ENCODE results near the gene DOCK10.

DOCK10 gene

DNA sequence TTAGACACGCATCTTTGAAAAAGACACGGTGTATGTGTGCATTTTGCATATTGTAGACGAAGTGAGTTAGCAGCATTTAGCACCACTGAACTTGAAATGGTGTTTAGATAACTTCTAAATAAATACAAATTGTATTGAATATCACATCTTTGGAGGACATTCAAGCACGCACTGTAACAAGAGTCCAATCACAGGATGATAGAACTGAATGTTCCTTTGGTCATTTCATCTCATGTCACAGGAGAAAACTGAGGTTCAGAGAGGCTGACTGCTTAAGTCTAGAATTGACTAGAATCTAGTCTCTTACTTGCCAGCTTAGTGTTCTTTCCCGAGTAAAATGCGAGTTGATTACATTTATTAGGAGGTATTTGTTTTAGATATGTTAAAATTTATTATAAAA, 206.9 kb downstream of the DOCK10 start:
- Histone ChIP-seq H3K9me3 (ENCODE audit: control insufficient read depth, insufficient read depth, low read depth, low read length) (no peaks in the 10 kb centered on the region), H3K36me3 (ENCODE audit: control insufficient read depth in 2 of 2, insufficient read depth in 1 of 2, low read length in 2 of 2) (no peaks in the 10 kb centered on the region), H3K4me3 (ENCODE audit: low read depth, low read length) (no peak overlapping the region), H3K4me1 (ENCODE audit: control insufficient read depth, insufficient read depth, low read length) (no peaks in the 10 kb centered on the region), H3K27ac (ENCODE audit: extremely low read depth, low read depth, low read length) (no peak overlapping the region)
- TF ChIP-seq ZBTB7A (tag by site-specific recombination; IDR thresholded peaks at IDR 0.05; ENCODE audit: low read depth) = no peak
- TF ChIP-seq, protein P1, sequence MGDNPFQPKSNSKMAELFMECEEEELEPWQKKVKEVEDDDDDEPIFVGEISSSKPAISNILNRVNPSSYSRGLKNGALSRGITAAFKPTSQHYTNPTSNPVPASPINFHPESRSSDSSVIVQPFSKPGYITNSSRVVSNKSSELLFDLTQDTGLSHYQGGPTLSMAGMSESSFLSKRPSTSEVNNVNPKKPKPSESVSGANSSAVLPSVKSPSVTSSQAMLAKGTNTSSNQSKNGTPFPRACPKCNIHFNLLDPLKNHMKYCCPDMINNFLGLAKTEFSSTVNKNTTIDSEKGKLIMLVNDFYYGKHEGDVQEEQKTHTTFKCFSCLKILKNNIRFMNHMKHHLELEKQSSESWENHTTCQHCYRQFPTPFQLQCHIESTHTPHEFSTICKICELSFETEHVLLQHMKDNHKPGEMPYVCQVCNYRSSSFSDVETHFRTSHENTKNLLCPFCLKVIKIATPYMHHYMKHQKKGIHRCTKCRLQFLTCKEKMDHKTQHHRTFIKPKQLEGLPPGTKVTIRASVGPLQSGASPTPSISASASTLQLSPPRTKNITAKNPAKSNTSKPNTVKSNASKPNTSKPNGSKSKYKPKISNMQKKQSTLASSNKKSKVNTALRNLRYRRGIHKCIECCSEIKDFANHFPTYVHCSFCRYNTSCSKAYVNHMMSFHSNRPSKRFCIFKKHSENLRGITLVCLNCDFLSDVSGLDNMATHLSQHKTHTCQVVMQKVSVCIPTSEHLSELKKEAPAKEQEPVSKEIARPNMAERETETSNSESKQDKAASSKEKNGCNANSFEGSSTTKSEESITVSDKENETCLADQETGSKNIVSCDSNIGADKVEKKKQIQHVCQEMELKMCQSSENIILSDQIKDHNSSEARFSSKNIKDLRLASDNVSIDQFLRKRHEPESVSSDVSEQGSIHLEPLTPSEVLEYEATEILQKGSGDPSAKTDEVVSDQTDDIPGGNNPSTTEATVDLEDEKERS (tag by site-specific recombination; IDR thresholded peaks at IDR 0.05) = no peak
- no peak for TF ChIP-seq MZF1 (tag by site-specific recombination; IDR thresholded peaks at IDR 0.05; ENCODE audit: borderline replicate concordance)
- TF ChIP-seq ZNF2 (tag by site-specific recombination; IDR thresholded peaks at IDR 0.05) = no peak
- ChIA-PET POLR2A (no interaction called here), CTCF (no interaction called here)

DNA sequence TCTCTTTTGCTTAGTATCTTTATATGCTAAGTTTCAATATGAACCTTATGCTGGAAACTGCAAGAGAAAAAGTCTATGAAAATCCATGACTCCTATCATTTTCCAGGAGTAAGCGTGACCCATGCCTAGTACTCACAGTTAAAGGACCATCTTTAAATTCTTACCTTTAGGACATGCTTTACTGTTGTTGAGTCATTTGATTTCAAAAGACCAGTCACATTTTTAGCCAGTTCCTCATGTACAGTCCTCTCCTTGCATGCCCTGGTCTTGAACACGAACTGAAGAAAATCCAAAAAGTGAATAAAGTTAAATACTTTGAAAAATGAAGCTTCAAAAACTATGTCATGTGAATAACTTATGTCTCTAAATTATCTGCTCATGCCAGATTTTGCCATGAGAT, 208.3 kb downstream of the DOCK10 start:
- H3K9me3 ChIP-seq (ENCODE audit: control insufficient read depth, insufficient read depth, low read depth, low read length) = no peaks in the 10 kb centered on the region
- TF ChIP-seq, protein P2, sequence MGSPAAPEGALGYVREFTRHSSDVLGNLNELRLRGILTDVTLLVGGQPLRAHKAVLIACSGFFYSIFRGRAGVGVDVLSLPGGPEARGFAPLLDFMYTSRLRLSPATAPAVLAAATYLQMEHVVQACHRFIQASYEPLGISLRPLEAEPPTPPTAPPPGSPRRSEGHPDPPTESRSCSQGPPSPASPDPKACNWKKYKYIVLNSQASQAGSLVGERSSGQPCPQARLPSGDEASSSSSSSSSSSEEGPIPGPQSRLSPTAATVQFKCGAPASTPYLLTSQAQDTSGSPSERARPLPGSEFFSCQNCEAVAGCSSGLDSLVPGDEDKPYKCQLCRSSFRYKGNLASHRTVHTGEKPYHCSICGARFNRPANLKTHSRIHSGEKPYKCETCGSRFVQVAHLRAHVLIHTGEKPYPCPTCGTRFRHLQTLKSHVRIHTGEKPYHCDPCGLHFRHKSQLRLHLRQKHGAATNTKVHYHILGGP (tag by site-specific recombination; IDR thresholded peaks at IDR 0.05) = no peak
- no peak for TF ChIP-seq ZNF24 (tag by site-specific recombination; IDR thresholded peaks at IDR 0.05)
- TF ChIP-seq, protein P3, sequence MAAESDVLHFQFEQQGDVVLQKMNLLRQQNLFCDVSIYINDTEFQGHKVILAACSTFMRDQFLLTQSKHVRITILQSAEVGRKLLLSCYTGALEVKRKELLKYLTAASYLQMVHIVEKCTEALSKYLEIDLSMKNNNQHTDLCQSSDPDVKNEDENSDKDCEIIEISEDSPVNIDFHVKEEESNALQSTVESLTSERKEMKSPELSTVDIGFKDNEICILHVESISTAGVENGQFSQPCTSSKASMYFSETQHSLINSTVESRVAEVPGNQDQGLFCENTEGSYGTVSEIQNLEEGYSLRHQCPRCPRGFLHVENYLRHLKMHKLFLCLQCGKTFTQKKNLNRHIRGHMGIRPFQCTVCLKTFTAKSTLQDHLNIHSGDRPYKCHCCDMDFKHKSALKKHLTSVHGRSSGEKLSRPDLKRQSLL (tag by site-specific recombination; IDR thresholded peaks at IDR 0.05) = no peak
- TF ChIP-seq, protein P4, sequence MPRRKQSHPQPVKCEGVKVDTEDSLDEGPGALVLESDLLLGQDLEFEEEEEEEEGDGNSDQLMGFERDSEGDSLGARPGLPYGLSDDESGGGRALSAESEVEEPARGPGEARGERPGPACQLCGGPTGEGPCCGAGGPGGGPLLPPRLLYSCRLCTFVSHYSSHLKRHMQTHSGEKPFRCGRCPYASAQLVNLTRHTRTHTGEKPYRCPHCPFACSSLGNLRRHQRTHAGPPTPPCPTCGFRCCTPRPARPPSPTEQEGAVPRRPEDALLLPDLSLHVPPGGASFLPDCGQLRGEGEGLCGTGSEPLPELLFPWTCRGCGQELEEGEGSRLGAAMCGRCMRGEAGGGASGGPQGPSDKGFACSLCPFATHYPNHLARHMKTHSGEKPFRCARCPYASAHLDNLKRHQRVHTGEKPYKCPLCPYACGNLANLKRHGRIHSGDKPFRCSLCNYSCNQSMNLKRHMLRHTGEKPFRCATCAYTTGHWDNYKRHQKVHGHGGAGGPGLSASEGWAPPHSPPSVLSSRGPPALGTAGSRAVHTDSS (tag by site-specific recombination; IDR thresholded peaks at IDR 0.05) = no peak
- H3K4me1 ChIP-seq (ENCODE audit: control insufficient read depth, insufficient read depth, low read length) = no peaks in the 10 kb centered on the region
- no peaks in the 10 kb centered on the region for H3K36me3 ChIP-seq (ENCODE audit: control insufficient read depth in 2 of 2, insufficient read depth in 1 of 2, low read length in 2 of 2)
- POLR2A ChIA-PET = no interaction called here
- H3K27ac ChIP-seq (ENCODE audit: extremely low read depth, low read depth, low read length) = no peak overlapping the region
- CTCF ChIA-PET = no interaction called here
- H3K4me3 ChIP-seq (ENCODE audit: low read depth, low read length) = no peak overlapping the region

DNA sequence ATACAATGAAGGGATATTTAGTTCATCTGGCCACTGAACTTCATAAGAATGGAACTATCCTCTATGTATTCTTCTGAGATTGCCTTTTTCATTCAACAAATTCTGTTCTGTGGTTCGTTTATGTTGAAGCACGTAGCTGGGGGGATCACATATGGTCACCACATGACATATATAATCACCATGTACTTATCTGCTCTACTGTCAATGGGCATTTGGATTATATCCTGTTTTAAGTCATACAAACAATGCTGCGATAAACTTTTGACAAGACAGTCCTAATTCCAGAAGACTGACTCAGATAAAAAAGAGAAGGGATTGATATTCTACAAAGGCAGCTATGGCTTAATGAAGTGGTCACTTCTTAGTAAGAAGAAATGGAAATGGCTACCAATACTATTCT, 210.1 kb downstream of the DOCK10 start:
- H3K4me1 ChIP-seq (ENCODE audit: control insufficient read depth, insufficient read depth, low read length) = no peaks in the 10 kb centered on the region
- POLR2A ChIA-PET = no interaction called here
- no peaks in the 10 kb centered on the region for H3K36me3 ChIP-seq (ENCODE audit: control insufficient read depth in 2 of 2, insufficient read depth in 1 of 2, low read length in 2 of 2)
- H3K27ac ChIP-seq (ENCODE audit: extremely low read depth, low read depth, low read length) = no peak overlapping the region
- no peak overlapping the region for H3K4me3 ChIP-seq (ENCODE audit: low read depth, low read length)
- no peak for TF ChIP-seq ZBTB21 (tag by site-specific recombination; IDR thresholded peaks at IDR 0.05)
- CTCF ChIA-PET = interaction anchor here (0.7 to 0.9 kb wide), 2 partner anchors 54 to 76 kb away, joined by 3 read pairs; no protein-coding TSS in a partner anchor
- H3K9me3 ChIP-seq (ENCODE audit: control insufficient read depth, insufficient read depth, low read depth, low read length) = no peaks in the 10 kb centered on the region

DNA sequence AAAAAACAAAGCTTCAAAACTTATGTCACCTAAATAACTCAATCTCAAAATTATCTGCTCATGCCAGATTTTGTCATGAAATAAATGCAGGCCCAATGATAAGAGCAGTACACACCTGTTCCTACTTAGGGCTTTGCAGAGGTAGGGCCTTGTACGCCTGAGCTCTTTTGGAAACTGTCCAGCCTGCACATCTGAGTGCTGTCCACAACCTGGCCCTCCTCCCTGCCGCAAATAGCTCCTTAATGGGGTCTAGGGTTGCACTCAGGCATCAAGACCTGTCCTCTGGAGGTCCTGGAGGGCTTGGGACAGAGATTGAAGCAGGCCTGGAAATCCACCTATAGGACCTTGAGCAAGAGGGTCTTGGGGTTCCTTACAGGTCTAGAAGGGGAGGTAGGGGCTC, 210.7 kb downstream of the DOCK10 start:
- Histone ChIP-seq H3K4me3 (ENCODE audit: low read depth, low read length) (no peak overlapping the region), H3K9me3 (ENCODE audit: control insufficient read depth, insufficient read depth, low read depth, low read length) (no peaks in the 10 kb centered on the region), H3K4me1 (ENCODE audit: control insufficient read depth, insufficient read depth, low read length) (no peaks in the 10 kb centered on the region), H3K27ac (ENCODE audit: extremely low read depth, low read depth, low read length) (no peak overlapping the region), H3K36me3 (ENCODE audit: control insufficient read depth in 2 of 2, insufficient read depth in 1 of 2, low read length in 2 of 2) (no peaks in the 10 kb centered on the region)
- POLR2A ChIA-PET = no interaction called here
- CTCF ChIA-PET = interaction anchor here (0.7 kb wide), 1 partner anchor 77 kb away, joined by 3 read pairs; no protein-coding TSS in a partner anchor
- TF ChIP-seq, protein P5, sequence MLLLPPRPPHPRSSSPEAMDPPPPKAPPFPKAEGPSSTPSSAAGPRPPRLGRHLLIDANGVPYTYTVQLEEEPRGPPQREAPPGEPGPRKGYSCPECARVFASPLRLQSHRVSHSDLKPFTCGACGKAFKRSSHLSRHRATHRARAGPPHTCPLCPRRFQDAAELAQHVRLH (tag by site-specific recombination; IDR thresholded peaks at IDR 0.05) = no peak
- TF ChIP-seq, protein P6, sequence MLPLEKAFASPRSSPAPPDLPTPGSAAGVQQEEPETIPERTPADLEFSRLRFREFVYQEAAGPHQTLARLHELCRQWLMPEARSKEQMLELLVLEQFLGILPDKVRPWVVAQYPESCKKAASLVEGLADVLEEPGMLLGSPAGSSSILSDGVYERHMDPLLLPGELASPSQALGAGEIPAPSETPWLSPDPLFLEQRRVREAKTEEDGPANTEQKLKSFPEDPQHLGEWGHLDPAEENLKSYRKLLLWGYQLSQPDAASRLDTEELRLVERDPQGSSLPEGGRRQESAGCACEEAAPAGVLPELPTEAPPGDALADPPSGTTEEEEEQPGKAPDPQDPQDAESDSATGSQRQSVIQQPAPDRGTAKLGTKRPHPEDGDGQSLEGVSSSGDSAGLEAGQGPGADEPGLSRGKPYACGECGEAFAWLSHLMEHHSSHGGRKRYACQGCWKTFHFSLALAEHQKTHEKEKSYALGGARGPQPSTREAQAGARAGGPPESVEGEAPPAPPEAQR (tag by site-specific recombination; IDR thresholded peaks at IDR 0.05) = no peak
- TF ChIP-seq SP7 (tag by site-specific recombination; IDR thresholded peaks at IDR 0.05) = no peak
- TF ChIP-seq, protein P7, sequence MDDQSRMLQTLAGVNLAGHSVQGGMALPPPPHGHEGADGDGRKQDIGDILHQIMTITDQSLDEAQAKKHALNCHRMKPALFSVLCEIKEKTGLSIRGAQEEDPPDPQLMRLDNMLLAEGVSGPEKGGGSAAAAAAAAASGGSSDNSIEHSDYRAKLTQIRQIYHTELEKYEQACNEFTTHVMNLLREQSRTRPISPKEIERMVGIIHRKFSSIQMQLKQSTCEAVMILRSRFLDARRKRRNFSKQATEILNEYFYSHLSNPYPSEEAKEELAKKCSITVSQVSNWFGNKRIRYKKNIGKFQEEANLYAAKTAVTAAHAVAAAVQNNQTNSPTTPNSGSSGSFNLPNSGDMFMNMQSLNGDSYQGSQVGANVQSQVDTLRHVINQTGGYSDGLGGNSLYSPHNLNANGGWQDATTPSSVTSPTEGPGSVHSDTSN (CRISPR knock-in tag; IDR thresholded peaks at IDR 0.05) = no peak
- no peak for TF ChIP-seq MYNN (tag by site-specific recombination; IDR thresholded peaks at IDR 0.05; ENCODE audit: borderline replicate concordance)
- no peak for TF ChIP-seq ZNF768 (tag by site-specific recombination; IDR thresholded peaks at IDR 0.05)
- no peak for TF ChIP-seq KLF16 (tag by site-specific recombination; IDR thresholded peaks at IDR 0.05)
- no peak for TF ChIP-seq ZNF24 (tag by site-specific recombination; IDR thresholded peaks at IDR 0.05)
